ENCODE measurements around the gene PSEN2. TPM values are rescaled to one million over a fixed set of nuclear protein-coding genes. Genes with fewer than 3 reads are reported as not detected.

Gene PSEN2
- total and polyA plus RNA-seq, 9 of the 15 experiments (the other 6 are each of a cell fraction or from before 2014, with no cell fraction given) = 2.3 to 21.5 (median 13.7) TPM

GRCh38 chr1:226875641-226876295 is 5.4 kb downstream of the PSEN2 start (continued):
- TF ChIP-seq, protein P1, sequence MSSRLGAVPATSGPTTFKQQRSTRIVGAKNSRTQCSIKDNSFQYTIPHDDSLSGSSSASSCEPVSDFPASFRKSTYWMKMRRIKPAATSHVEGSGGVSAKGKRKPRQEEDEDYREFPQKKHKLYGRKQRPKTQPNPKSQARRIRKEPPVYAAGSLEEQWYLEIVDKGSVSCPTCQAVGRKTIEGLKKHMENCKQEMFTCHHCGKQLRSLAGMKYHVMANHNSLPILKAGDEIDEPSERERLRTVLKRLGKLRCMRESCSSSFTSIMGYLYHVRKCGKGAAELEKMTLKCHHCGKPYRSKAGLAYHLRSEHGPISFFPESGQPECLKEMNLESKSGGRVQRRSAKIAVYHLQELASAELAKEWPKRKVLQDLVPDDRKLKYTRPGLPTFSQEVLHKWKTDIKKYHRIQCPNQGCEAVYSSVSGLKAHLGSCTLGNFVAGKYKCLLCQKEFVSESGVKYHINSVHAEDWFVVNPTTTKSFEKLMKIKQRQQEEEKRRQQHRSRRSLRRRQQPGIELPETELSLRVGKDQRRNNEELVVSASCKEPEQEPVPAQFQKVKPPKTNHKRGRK (tag; IDR thresholded peaks at IDR 0.05) = no peak
- TF ChIP-seq BHLHE40 (IDR thresholded peaks at IDR 0.05; ENCODE audit: low read length) (peak; percentile 53; the same call in 1 of the 2 replicates), CTBP1 (IDR thresholded peaks at IDR 0.05; ENCODE audit: borderline replicate concordance) (peak; percentile 22; the same call in 1 of the 2 replicates), SMARCE1 (IDR thresholded peaks at IDR 0.05) (peak; percentile 28; the same call in 1 of the 2 replicates)

DNA sequence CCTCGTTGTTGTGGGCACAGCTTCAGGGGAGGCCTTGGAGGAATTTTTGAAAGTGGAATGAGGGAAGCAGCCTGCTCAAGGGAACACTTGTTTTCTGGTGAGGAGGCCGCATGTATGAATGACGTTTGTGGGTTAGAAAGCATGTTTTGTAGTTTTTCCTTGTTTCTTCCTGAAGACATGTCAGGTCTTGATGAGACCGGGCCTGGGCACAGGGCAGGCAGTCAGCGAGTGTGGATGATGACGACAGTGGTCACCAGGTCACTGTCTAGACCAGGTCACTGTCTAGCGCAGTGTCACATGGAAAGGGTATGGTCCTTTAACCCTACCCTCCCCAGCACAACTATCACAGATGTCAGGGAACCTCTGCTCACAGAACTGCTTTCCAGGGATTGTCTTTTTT is 7.3 kb downstream of the PSEN2 start:
- no peak for TF ChIP-seq RFX5 (IDR thresholded peaks at IDR 0.05; ENCODE audit: low read depth, low read length)
- TF ChIP-seq STAT5A (IDR thresholded peaks at IDR 0.05; ENCODE audit: borderline replicate concordance, low read length) = no peak
- no peak for TF ChIP-seq DDX20 (tag; IDR thresholded peaks at IDR 0.05; ENCODE audit: low read depth)
- TF ChIP-seq, protein P2, sequence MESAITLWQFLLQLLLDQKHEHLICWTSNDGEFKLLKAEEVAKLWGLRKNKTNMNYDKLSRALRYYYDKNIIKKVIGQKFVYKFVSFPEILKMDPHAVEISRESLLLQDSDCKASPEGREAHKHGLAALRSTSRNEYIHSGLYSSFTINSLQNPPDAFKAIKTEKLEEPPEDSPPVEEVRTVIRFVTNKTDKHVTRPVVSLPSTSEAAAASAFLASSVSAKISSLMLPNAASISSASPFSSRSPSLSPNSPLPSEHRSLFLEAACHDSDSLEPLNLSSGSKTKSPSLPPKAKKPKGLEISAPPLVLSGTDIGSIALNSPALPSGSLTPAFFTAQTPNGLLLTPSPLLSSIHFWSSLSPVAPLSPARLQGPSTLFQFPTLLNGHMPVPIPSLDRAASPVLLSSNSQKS (CRISPR knock-in tag; IDR thresholded peaks at IDR 0.05) = no peak
- no peak for TF ChIP-seq NR2F6 (CRISPR knock-in tag; IDR thresholded peaks at IDR 0.05)
- no peak for TF ChIP-seq ZNF77 (CRISPR knock-in tag; IDR thresholded peaks at IDR 0.05)
- TF ChIP-seq ATF1 (CRISPR knock-in tag; IDR thresholded peaks at IDR 0.05) = no peak
- TF ChIP-seq ATF1 (tag; IDR thresholded peaks at IDR 0.05) = no peak
- TF ChIP-seq, protein P3, sequence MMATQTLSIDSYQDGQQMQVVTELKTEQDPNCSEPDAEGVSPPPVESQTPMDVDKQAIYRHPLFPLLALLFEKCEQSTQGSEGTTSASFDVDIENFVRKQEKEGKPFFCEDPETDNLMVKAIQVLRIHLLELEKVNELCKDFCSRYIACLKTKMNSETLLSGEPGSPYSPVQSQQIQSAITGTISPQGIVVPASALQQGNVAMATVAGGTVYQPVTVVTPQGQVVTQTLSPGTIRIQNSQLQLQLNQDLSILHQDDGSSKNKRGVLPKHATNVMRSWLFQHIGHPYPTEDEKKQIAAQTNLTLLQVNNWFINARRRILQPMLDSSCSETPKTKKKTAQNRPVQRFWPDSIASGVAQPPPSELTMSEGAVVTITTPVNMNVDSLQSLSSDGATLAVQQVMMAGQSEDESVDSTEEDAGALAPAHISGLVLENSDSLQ (IDR thresholded peaks at IDR 0.05) = no peak
- TF ChIP-seq DMBX1 (CRISPR knock-in tag; IDR thresholded peaks at IDR 0.05; ENCODE audit: borderline replicate concordance) = no peak
- intact Hi-C loops (cut with micrococcal nuclease) = no loop called here
- no peak overlapping the region for H3K4me2 ChIP-seq (ENCODE audit: insufficient read depth, low read length)
- H2AFZ ChIP-seq (ENCODE audit: low read depth, low read length) = no peak overlapping the region
- FAIRE-seq (no peak), ATAC-seq (no peak), DNase-seq (ENCODE audit: extremely low read depth in 1 of 4, low spot score in 3 of 4) (no peak)
- H3K4me1 ChIP-seq (replicated peaks in 1 of 2; ENCODE audit: control insufficient read depth in 2 of 2, insufficient read depth in 2 of 2, low read length in 2 of 2) = peaks cover 6 to 15% of the 10 kb centered on the region in 2 experiments; a peak in 3 of 5 replicates
- in situ Hi-C loops (cut with MboI) = no loop called here
- H3K9ac ChIP-seq (ENCODE audit: insufficient read depth in 1 of 2, low read depth in 2 of 2, low read length in 2 of 2) = no peak overlapping the region; a peak in 1 of 4 replicates
- WGBS (ENCODE audit: insufficient coverage, low coverage, missing lambda C conversion rate) = 54% methylated on average over 7 of the region's 7 CpGs
- 0 out of 2 replicates have a peak, but pooled peaks cover 4% of the 10 kb centered on the region for H4K20me1 ChIP-seq (replicated peaks; ENCODE audit: control insufficient read depth, insufficient read depth, low read length)
- H3K27ac ChIP-seq (ENCODE audit: extremely low read depth, low read depth, low read length) = no peak overlapping the region
- H3K9me3 ChIP-seq (replicated peaks; ENCODE audit: control insufficient read depth, insufficient read depth, low read depth, low read length) = no peaks in the 10 kb centered on the region
- peaks cover 9% of the 10 kb centered on the region for H3K9me1 ChIP-seq (ENCODE audit: control insufficient read depth, insufficient read depth, low read length)
- no peaks in the 10 kb centered on the region for H3K27me3 ChIP-seq (ENCODE audit: control insufficient read depth in 2 of 2, insufficient read depth in 2 of 2, low read length in 2 of 2)
- H3K79me2 ChIP-seq (ENCODE audit: control insufficient read depth, insufficient read depth, low read length) = no peaks in the 10 kb centered on the region
- peaks cover 42% of the 10 kb centered on the region; the same call in 2 of the 3 replicates for H3K36me3 ChIP-seq (ENCODE audit: control insufficient read depth, insufficient read depth, low read length)
- no TSS peak for BruUV-seq (replicated peaks)
- POLR2A ChIA-PET = interaction anchor here (0.5 to 0.6 kb wide), 3 partner anchors 13 to 394 kb away, joined by 3 to 4 read pairs (median 3); no protein-coding TSS in a partner anchor
- CTCF ChIA-PET (ENCODE audit: low intra/inter-chr PET ratio) = no interaction called here
- H3K4me3 ChIP-seq = no peak overlapping the region
